ENCODE data around the gene ST3GAL5. TPM values are rescaled to one million over a fixed set of nuclear protein-coding genes. Genes with fewer than 3 reads are reported as not detected.

Gene ST3GAL5
- total and polyA plus RNA-seq, 2 of the 8 experiments (the other 6 are each of a cell fraction or from before 2014, with no cell fraction given) = 1.9 to 4.5 TPM

DNA sequence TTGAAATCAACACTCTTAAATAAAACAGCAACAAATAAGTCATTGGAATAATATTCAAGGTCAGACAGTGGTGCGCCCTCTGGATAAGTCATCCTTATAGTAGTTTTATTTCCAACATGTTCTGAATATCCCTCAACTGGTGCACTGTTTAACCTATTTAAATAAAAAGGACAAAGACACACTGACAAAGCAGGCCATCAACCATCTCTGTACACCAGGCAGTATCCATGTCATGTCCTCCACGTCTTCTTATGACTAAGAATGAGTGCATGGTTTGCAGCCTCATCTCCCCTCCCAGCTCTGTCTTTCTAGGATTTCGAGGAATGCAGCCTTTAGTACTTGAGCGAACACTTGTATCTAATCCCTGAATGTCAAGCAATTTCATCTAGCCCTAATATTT, 42.4 kb downstream of the ST3GAL5 start:
- no peaks in the 10 kb centered on the region for H3K36me3 ChIP-seq (ENCODE audit: control insufficient read depth in 2 of 4, insufficient read depth in 4 of 4, low read length in 3 of 4)
- H3K4me2 ChIP-seq (ENCODE audit: insufficient read depth in 1 of 2, low read depth in 2 of 2, low read length in 2 of 2) = no peak overlapping the region
- no peaks in the 10 kb centered on the region for H3K23me2 ChIP-seq (ENCODE audit: low read depth, low read length)
- no peaks in the 10 kb centered on the region for H3K9me3 ChIP-seq (ENCODE audit: insufficient read depth in 2 of 2, low read depth in 1 of 2, low read length in 1 of 2)
- ChIA-PET CTCF (ENCODE audit: partially characterized antibody) (no interaction called here), POLR2A (ENCODE audit: partially characterized antibody) (interaction anchor here (1.0 kb wide), 1 partner anchor 9 kb away, joined by 3 read pairs; no protein-coding TSS in a partner anchor)
- WGBS, 2 experiments (ENCODE audit: extremely low coverage in 1 of 2, insufficient coverage in 1 of 2, insufficient read length in 1 of 2, insufficient replicate concordance in 2 of 2, low coverage in 1 of 2, low lambda C conversion rate in 2 of 2, missing lambda C conversion rate in 1 of 2) = 93% methylated on average over 4 of the region's 4 CpGs; no CpG with 5 or more reads in 1 of the 2 experiments
- no peak overlapping the region; the same call in 1 of the 2 replicates for H4K8ac ChIP-seq (ENCODE audit: extremely low read depth, insufficient read depth, low read length)
- DNase-seq (ENCODE audit: low read depth in 1 of 2, low spot score in 2 of 2) (no peak), FAIRE-seq (no peak)
- H3K56ac ChIP-seq (replicated peaks; ENCODE audit: insufficient read length, low read depth, low read length) = no peak overlapping the region
- H4K5ac ChIP-seq (ENCODE audit: insufficient read length, low read depth, low read length) = no peak overlapping the region
- no peak overlapping the region for H2BK5ac ChIP-seq (ENCODE audit: low read depth, low read length)
- H2BK12ac ChIP-seq (ENCODE audit: low read depth, low read length) = no peak overlapping the region
- no peak overlapping the region for H2AFZ ChIP-seq (ENCODE audit: low read length)
- no peaks in the 10 kb centered on the region for H3K79me2 ChIP-seq (ENCODE audit: control insufficient read depth in 1 of 2, insufficient read depth in 2 of 2, low read length in 2 of 2)
- no peaks in the 10 kb centered on the region for H3K27me3 ChIP-seq (replicated peaks in 1 of 4; ENCODE audit: control insufficient read depth in 3 of 4, extremely low read depth in 1 of 4, insufficient read depth in 3 of 4, low read length in 3 of 4)
- H3K18ac ChIP-seq (ENCODE audit: extremely low read depth, low read length) = no peak overlapping the region
- no peak overlapping the region for H3K4me3 ChIP-seq (ENCODE audit: extremely low read depth in 1 of 4, insufficient read depth in 2 of 4, low read depth in 3 of 4, low read length in 4 of 4)
- H3K23ac ChIP-seq (ENCODE audit: insufficient read length) = no peak overlapping the region
- no peaks in the 10 kb centered on the region for H4K20me1 ChIP-seq (replicated peaks in 1 of 2; ENCODE audit: control insufficient read depth in 1 of 2, insufficient read depth in 2 of 2, low read length in 2 of 2)
- H3K14ac ChIP-seq (ENCODE audit: insufficient read length) = no peak overlapping the region
- H3K79me1 ChIP-seq (ENCODE audit: low read depth, low read length) = no peaks in the 10 kb centered on the region
- no peak overlapping the region for H3K4ac ChIP-seq (replicated peaks; ENCODE audit: insufficient read length, low read depth, low read length)
- peaks cover 0 to 3% (median 0%) of the 10 kb centered on the region in 4 experiments; a peak in 4 of 7 replicates for H3K4me1 ChIP-seq (replicated peaks in 1 of 4; ENCODE audit: control insufficient read depth in 3 of 4, insufficient read depth in 4 of 4, low read length in 3 of 4)
- no peak overlapping the region for H2BK15ac ChIP-seq (ENCODE audit: low read length)
- H3K27ac ChIP-seq (ENCODE audit: low read depth, low read length) = no peak overlapping the region
- no peak overlapping the region for H2AK5ac ChIP-seq (ENCODE audit: low read depth, low read length)
- H2BK120ac ChIP-seq (replicated peaks; ENCODE audit: low read depth, low read length) = no peak overlapping the region
- no peak overlapping the region for H4K91ac ChIP-seq (replicated peaks; ENCODE audit: insufficient read length, low read length)
- no peak overlapping the region for H2BK20ac ChIP-seq (ENCODE audit: low read length)
- H3K9ac ChIP-seq (replicated peaks in 1 of 4; ENCODE audit: extremely low read depth in 1 of 4, low read depth in 3 of 4, low read length in 3 of 4) = no peak overlapping the region
- TF ChIP-seq KDM5A (IDR thresholded peaks at IDR 0.05; ENCODE audit: low read length) (no peak), RNF2 (IDR thresholded peaks at IDR 0.05; ENCODE audit: borderline replicate concordance, low read depth, low read length, missing control alignments, poor library complexity, severe bottlenecking) (no peak), ZNF274 (IDR thresholded peaks at IDR 0.05; ENCODE audit: borderline replicate concordance, extremely low read depth, low read length) (no peak), NRF1 (IDR thresholded peaks at IDR 0.05; ENCODE audit: low read depth, low read length) (no peak), TCF12 (IDR thresholded peaks at IDR 0.05; ENCODE audit: low read depth, low read length) (no peak), POLR2AphosphoS5 (IDR thresholded peaks at IDR 0.05; ENCODE audit: low read depth, low read length) (no peak), HDAC2 (IDR thresholded peaks at IDR 0.05; ENCODE audit: borderline replicate concordance in 1 of 2, low read depth in 2 of 2, low read length in 2 of 2) (no peak), SP1 (IDR thresholded peaks at IDR 0.05; ENCODE audit: low read depth, low read length) (no peak), BCL11A (IDR thresholded peaks at IDR 0.05; ENCODE audit: low read depth in 2 of 2, low read length in 2 of 2) (no peak), FOSL1 (IDR thresholded peaks at IDR 0.05; ENCODE audit: insufficient read depth, low read depth, low read length) (no peak), SUZ12 (IDR thresholded peaks at IDR 0.05; ENCODE audit: low read length) (no peak), CTBP2 (IDR thresholded peaks at IDR 0.05; ENCODE audit: borderline replicate concordance, insufficient read depth, insufficient read length, low read length) (no peak), RBBP5 (IDR thresholded peaks at IDR 0.05; ENCODE audit: borderline replicate concordance, low read depth, low read length) (no peak), PHF8 (conservative IDR thresholded peaks at IDR 0.05; ENCODE audit: low read depth, low read length) (no peak)

All from H1 (cell line).